NOMO-1 (cell line): Measurements from ENCODE around the gene MYO1D.
A peak's percentile ranks its signal among the peaks of the same experiment; 100 is the strongest.

Source experiments
- DNase-seq, 2 experiments: peaks; one replicate each; lab custom pipeline; 2025; ENCODE audit not compliant: unreplicated experiment in 2 of 2; lab: John Stamatoyannopoulos, UW

Gene MYO1D

DNA sequence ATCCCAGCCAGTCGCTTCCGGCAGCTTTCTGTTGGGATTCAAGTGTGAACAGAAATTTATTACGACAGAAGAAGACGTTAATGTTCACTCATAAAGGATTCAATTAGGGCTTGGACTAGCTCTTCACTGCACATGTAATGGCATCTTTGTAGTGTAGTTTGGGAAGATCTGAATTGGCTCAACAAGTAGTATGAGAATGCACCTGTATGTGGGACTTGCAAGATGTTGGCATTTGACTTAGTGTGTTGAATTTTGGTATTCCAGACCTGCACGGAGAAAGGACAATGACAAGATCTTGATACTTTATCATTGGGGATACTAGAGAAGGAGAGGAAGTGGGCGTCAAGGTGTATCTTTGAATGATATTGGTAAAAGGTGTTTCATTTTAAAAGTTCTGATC lies 431.4 kb downstream of the MYO1D start:
- DNase-seq = no peak

DNA sequence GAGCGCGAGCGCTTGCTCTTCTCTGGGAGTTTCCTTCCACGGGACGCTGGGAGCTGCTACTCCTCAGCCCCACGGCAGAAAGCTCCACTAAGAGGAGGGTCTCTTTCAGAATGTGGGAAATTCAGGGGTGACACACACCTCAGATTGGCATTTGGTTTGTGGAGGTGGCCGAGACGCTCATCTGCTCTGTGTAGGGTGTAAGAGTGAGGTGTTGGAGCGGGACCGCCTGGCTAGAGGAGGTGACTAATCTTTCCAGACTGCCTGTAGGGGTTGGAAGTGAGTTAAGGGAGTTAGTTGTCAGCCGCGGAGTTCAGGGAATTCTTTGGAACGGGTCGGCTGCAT lies 431.9 kb downstream of the MYO1D start:
- DNase-seq = peak in 1 of 2 experiments; percentile 23

DNA sequence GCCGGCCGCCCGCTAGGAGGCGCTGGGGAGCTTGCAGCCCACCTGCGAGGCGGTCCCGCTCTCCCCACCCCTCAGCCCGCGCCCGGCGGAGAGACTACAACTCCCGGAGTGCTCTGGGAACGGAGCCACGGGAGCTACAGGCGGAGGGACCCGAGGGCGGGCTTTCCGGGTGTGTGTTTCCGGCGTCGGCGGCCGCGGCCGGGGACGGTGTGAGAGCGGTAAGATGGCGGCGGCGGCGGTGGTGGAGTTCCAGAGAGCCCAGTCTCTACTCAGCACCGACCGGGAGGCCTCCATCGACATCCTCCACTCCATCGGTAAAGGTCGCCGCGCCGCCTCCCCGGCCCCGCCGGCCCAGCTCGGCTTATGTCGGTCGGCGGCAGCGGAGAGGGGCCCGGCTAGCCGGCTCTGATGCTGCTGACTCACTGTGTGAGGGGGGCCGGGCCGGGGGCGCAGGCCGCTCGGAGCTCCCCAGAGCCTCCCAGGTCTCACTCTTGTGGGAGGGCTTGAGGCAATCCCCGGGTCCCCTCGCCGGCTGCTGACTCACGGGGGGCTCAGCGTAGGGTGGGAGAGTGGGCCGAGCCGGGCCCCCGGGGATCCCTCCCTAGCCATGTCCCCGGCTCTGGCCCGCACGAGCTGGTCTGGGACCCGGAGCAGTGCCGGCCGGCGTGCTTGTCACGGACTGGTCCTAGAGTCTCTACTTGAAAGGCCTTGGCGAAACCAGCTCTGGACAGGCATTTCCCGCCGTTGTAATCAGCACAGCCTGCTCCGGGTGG lies 432.4 kb downstream of the MYO1D start, which contains the start of gene PSMD11:
Gene PSMD11, plus strand, starts transcription at position 210 of the 773 bp plus-strand sequence. Its CDS starts 14 bp downstream, at position 224.
- DNase-seq = peak; percentile 92 to 97

DNA sequence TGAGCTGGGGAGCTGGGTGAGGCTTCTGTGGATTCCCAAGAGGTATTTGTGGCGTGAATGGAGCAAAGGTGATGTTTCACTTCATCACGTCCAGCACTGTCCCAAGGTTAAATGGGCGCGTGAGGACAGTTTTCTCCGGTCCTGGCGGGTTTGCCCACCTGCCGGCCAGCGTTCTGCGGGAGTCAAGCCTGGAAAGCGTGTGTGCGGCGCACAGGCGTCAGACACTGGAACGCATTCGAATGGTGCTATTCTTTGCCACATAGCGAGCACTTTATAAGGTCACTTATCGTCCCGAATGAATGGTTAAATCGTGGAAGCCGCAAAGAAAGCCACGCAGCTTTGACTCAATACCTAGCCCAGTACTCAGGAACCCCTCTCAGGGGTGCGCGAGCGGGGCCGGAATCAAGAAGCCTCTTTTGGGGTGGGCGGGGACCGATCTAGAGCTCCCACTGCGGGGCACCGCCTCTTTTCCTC lies 433.1 kb downstream of the MYO1D start:
- no peak for DNase-seq
